T-helper 9 cell (primary cell): ENCODE data around the gene MAF.

Experiments used
- DNase-seq: peaks from one replicate; pipeline ENCODE4 v3.0.0-alpha.2; 2020

MAF gene

DNA sequence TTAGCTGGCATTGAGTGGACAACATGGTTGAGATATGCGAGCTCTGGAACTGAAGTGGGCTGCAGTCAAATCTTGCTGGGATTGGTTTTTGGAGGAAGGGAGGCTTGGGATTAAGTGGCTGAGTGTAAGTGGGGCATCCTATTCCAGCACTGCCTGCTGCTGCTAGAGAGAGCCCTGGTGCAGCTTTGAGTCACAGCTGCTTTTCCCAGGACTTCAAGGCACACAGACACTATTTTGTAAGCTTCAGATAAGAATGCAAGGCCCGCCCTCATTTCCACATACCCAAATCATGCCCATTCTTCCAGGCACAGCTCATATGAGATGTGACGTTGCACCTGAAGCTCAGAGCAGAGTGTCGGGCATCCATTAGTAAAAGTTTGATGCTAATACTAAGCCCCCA, 10.2 kb upstream of the MAF start:
- DNase-seq = no peak

DNA sequence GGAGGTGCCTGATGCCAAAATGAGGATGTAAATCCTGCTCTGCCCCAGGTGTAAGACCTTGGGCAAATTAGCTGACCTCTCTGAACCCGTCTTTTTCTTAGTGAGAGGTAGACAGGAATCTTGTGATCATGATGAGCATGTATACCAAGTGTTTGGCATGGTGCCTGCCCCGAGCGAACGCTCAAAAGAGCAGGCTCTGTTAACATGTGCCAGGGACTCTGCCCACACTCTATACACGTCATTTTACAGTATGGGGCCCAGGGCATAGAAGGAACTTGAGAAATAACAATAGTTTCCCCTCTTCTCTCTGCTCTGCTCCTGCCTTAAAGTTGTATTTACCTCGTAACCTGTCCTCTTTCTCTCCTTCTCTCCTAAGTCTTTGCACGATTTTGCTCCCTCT, 9.3 kb upstream of the MAF start:
- no peak for DNase-seq

DNA sequence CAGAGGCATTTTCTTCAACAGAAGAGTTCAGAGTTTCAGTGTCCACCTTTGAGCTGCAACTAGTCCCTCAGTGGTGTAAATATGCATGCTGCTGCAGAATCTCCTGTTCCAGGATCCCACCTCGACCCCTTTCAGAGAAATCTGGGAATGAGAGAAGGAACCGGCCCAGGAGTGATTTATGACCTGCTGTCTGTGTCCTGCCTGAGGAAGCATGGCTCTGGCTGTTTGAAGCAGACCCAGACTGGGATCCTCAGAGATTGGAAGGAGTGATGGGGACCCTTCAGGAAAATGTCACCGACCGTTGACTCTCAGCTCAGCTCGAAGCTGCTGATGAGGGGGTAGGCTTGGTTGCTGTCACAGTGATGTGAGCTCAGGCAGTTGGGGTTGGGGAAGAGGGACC, 8.4 kb upstream of the MAF start:
- DNase-seq = no peak

DNA sequence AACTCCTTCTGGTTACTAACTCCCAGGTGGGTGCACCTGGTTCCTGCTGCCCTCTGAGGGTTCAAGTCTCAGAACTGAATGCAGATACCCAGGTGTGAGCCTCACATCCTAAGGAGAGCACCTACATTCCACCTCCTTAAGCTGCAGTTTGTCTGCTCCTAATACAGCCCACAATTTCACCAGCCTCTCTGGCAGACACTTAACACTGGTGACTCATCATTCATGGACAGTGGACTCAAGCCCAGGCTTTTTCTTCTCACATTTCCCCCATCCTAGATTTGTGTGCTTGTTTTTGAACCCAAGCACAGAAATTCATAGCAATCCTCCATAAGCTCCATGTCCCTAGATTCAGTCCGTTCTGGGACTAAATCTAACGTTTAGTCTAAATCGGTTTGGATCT, 7.0 kb upstream of the MAF start:
- no peak for DNase-seq

DNA sequence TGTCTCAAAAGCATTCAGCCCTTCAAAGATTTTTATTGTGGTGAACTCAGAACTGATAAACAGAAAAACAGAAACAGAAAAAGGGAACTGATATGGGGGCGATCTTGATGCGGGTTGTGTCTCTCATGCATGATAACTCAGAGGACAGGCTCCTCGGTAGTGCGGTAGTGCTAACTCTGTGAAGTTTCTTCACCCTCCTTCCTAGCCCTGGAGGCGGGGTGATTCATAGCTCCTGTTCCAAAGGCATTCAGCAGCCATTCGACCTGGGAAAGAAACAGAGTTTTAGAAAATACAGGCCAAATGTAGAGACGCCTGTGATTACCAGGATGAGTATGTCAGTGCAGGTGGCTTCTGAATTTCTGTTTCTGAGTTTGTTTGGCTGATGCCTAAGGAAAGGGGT, 5.5 kb upstream of the MAF start:
- no peak for DNase-seq

DNA sequence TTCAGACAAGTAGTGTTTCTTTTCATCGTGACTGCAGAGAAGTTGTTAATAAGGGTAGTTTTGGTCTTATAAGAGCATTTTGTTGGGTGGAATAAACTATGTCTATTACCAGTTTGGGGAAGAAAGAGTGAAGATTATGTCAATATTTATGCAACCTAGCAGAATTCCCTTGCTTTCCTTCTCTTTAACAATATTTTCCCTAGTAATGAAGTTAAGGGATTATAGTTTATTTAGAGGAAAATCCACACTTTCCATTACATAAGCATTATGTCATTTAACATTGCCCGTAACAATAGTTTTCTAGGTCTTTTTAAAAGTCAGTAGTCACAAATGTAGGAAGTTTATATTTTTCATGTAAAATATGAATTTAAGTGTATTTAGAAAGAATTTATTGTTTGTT, 2.5 kb upstream of the MAF start:
- DNase-seq = no peak

DNA sequence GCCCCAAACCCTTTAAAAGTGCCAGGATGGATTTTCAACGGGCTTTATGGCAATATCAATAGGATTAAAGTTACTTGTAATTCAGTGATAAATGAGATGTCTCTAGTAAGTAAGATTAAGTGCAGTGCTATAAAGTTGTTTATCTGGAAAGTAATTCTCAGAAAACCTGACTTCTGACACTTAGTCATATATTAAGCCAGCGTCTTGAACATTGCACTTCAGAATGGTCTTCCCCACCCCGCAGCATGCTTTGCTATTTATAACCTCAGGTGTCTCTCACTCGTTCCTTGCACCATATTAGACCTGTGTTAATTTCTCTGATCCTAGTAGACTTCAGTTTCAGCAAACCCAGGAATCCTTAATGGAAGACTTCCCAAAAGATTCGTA, 2.1 kb upstream of the MAF start:
- no peak for DNase-seq

DNA sequence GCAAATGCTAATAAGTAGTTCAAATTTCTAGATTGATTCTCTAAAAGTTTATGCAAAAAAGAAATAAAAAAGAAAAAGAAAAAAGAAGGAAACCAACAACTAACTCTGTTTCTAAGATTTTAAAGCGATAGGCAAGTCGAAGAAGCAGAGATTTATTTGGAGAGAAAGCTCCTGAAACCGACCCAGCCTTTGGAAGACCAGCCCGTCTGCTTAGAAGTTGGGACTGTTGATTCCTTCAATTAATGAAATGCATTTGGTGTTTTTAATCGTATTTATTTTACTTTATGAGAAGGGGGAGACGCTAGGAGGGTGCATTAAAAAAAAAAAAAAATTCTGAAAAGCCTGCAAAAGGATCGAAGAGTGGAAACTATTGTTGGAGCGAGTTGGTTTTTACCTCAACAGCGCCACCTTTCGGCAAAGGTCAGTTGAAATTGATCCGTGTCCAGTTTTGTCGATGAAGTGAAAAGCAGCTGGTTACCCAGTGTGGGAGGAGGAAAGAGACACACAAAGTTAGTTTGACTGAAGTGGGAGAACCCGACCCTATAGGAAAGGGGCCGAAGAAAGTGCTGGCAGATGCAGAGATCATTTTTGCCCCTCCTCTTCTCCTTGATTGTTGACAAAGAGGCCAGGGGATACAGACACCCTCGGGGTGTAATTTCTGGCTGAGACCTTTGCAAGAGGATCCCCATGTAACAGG, 1.5 kb upstream of the MAF start:
- peak; percentile 94 for DNase-seq

DNA sequence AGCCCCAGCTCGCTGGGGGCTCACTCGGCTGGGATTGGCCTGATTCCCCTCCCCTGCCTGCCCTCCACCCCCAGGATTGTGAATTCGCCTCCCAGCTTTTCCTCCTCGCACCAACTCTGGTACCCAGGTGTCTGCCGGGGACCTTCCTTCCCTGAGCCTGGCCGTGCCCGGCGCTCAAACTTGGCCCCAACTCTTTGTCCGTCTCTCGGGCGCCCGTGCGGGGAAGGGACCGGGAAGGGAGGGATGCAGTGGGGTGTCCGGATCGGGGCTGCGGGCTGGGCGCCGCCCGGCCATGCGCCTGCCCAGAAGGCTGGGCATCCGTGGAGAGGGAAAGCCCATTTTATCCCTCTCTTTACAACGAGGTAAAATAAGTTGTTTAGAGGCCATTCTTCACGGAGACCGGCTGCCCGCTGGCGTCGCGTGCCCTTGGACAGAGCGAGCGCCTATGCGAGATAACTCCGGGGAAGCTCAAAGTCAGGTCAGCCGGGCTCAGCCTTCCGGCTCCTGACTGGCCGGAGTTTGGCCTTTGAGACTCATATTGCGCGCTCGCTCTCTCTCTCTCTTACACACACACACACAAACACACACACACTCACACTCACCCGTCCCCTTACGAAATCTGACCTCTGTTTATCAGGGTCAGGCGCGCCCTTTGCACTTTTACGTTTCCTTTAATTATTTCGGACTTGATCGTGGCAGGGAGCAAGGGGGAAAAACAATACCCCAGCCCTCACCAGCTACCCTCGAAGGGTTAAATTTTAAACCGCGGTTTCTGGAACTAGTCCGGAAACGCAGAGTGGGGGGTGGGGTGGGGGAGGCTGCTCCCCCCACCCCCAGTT, 774 bp upstream of the MAF start:
- DNase-seq = peak; percentile 29

DNA sequence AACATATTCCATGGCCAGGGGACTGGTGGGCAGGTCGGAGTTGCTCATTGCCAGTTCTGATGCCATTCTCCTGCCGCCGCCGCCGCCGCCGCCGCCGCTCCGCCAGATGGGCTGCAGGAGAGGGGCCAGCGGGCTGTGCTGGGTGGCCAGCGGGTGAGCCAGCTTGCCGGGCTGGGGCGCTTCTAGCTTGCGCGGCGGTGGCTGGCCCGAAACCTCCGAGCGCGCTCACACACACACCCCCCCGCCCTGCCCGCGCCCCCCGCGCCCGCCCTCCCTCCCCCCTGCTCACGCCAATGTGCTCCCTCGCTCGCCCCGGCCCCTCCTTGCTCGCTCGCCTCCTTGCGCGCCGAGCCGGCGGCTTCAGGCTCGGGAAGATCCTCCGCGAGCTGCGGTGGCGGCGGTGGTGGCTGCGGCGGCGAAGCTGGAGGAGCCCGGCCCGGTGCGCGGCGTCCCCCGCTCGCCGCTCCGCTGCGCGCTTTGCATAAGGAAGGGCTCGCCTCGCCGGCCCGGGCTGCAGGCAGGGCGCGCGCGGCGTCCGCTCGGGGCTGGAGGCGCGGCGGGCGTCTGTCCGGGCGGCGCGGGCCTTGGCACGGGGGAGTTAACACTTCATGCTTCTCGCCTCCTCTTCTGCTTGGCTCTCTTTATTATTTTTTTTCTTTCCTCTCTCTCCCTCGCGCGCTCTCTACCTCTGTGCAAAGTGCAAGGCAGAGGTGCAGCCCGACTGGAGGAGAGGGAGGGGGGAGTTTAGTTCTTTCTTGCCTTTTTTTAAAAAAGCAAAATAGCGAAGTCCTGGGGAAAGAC, 500 bp downstream of the MAF start:
- peak; percentile 51 for DNase-seq

DNA sequence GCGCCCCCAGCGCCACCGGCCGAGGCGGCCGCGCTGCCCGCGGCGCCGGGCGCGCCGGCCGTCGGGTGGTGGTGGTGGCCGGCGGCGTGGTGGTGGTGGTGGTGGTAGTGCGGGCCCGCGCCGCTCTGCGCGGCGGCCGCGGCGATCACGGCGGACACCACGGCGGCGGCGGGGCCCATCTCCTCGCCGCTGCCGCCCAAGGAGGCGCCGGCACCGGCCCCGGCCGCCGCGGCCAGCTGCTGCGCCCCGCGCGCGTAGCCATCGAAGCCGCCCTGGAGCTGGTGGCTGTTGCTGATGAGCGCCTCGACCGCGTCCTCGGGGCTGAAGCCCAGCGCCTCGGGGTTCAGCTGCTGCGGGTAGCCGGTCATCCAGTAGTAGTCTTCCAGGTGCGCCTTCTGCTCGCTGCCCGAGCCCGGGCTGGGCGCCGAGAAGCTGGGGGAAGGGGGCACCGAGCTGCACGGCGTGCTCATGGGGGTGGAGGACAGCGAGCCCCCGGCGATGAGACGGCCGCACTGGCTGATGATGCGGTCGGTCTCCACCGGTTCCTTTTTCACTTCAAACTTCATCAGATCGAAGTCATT, 1.2 kb downstream of the MAF start:
- peak; percentile 18 for DNase-seq

DNA sequence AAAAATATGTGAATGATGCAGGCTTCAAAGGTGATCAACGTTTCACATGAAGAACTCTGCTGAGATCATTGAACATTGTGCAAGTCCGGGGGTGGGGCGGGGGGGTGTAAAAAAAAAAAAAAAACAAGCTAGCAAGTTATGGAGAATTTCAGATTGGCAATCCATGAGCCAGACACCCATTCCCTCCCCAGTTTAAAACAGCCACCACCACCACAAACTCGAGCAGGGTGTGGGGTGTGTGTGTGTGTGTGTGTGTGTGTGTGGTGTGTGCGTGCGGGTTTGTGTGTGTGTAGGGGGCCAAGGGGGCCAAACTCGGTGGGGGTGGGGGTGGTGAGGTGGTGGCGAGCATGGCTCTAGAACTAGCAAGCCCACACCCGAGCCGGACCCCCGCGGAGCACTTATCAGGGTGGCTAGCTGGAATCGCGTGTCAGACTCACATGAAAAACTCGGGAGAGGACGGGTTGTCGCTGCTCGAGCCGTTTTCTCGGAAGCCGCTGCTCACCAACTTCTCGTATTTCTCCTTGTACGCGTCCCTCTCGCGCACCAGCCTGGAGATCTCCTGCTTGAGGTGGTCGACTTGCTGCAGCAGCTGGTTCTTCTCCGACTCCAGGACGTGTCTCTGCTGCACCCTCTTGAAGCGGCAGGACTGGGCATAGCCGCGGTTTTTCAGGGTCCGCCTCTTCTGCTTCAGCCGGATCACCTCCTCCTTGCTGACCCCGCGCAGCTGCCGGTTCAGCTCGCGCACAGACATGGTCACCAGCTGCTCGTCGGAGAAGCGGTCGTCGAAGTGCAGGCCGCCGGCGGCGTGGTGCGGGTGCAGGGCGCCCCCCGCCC, 2.0 kb downstream of the MAF start:
- DNase-seq = peak; percentile 17

DNA sequence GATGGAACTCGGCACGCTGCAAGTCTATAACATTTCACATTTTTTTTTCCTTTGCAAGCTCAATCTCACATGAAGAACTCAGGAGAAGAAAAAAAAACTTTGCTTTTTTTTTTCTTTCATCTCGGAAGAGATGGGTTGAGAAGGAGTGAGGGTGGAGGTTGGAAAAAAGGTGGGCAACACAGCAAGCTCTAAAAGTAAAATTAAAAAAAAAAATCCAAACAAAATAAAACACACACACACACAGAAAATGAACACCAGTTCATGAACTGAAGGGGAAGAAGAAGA, 2.5 kb downstream of the MAF start:
- no peak for DNase-seq

DNA sequence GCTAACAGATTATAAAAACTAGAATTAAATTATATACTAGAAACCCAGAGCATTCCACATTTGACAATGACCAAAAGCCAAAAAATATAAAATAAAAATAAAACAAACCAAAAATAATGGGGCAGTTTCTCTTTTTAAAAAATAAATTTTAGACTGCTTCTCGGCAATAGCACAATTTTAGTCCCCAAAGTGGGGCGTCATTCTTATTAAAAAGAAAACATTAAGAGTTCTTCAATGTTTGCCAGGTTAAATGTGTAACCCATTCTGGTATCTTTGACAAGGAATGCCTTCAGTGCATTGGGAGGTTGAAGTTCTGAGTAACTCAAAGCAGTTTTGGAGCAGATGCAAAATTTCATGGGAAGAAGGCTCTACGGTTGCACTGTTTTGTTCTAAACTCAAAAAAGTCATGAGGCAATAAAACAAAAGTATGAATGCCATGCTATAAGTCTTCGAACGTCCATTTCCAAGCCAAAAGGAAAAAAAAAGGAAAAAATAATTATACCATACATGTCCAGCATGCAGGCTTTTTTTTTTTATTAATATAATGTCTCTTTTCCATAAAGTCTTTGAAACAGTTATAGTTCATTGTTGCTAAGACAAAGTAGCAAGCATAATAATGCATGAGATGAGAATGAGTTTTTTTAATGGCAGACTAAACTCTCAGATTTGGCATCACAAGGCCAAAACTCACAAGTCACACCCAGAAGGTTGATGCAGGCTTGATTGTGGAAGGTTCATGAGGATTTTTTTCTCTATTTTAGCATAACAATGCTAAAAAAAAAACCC, 3.1 kb downstream of the MAF start:
- DNase-seq = no peak

DNA sequence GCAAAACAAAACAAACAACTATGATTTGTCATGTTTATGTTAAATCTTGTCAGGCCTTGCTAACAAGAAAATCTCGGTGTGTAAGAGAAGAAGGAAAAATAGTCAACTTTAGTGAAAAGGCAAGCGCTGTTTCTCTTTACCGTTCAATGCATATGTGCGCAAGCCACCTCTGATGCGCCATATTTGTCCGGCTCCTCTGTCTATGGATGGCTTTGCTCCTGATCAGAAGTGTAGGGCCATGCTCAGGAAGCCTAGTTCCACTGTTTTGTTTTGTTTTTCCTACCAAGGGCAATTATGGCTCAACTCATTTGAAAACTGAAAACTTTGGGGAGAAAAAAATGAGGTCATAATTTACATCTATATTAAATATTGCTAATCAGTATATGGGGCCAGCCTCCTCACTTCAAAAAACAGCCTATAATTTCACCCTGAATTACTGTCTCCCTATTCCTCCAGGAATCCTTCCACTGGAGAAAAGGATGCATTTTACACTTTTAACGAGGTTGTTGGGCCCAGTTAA, 4.5 kb downstream of the MAF start:
- no peak for DNase-seq

DNA sequence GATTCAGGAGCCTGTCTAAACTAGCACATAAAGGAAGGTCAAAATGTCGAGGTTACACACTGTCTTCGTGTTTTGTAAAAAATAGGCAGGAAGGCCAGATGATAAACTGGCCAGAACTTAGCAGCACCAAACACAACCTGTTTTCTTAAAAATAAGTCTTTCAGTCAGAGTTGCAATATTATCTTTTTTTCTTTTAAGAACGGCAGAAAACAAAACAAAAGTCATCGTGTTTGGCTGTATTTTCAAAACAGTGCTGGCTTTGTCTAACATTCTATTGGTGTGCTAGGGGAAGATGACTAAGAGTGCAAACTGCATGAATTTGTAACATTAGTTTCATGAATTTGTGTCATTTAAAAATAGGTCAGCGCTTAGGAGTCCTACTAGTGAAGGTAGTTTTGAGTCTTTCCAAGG, 5.3 kb downstream of the MAF start:
- no peak for DNase-seq

DNA sequence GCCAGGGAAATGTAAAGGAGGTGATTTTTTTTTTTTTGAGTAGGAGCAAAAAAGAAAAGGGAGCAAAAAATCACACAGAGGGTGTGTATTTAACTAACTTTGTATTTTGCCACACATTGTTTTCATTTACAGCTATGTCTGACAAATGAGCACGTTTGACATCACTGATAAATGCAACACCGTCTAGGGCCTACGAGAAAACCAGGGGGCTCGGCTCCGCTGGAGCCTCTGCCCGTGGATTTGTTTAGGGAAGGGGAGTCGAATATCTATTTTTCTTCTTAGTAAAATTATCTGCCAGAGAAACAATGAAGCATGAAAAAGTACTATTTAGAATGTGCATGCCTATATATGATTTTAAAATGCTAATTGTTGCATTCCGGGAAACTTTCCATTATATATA, 6.8 kb downstream of the MAF start:
- DNase-seq = no peak

DNA sequence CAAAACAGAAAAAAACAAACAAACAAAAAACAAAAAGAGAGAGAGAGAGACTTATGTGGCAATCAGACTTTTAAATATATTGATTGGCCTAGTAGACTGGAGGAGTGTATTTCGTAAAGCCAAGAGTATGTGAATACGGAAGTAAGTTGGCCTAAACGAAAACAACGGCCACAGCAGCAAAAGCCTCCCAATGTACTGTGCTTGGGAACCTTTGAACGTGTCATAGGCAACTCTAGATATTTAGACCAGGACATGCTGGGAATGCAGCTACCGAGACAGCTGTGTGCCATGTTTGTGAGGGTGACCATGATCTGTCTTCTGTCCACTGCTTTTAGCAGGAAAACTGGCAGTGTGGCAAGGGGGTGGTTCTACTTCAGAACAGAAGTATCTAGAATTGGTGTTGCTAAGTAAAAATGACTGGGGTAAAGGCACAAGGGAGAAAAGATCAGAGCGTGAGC, 7.4 kb downstream of the MAF start:
- DNase-seq = no peak

DNA sequence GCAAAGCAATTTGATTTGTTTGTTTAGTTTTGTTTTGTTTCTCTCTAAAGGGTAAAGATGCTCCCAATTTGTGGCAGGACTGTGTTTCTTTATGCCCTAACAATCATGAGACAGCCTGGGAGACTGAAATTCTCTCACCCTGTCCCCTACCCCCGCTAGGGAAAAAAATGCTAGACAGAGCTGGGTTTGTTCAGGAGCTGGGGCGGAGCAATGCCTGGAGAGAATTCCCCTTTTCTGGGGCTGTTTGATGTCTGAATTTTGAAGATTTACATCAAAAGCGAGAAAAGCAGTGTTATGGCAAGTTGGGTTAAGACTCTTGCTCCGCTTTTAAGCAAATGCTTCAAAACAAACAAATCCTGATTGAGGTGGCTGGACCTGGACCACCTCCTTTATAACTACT, 8.4 kb downstream of the MAF start:
- no peak for DNase-seq

DNA sequence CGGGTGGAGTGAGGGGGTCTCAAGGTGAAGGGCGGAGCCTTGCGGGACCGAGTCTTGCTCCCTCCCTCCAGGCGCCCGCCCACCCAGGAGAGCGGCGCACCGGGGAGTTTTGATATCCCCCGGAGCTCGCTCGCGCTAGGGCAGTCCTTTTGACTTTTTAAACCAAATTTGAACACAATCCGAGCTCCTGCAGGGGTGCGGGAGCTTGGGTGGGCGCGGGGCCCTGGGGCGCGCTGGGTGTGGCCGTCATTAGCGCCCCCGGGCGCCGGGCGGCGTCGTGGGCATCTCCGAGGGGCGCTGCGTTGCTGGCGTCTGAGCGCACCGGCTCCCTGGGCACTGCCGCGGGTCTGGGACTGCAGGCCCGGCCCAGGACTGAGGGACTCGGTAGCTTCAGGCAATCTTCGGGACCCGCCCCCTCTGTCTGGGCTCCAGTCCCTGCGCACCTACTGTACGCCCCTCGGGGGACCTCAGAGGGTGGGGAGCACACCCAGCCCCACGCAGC, 10.9 kb downstream of the MAF start:
- no peak for DNase-seq

DNA sequence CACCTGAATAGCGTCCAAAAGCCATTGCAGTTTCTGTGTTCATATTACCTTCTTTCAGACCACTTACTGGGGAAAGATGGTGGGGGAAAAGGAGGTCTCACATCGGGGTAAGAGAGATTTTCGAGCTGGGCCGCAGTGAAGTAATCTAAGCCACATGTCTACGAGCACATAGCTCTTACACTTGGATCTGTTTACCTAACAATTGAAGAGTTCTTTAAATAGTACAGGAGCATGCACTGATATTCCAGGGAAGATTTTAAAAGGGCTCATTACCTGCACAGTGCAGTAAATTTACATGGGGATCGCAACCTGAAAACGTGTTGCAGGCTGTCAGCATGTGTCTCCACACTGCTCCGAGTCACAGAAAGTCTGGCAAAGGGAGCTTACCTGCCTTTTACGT, 12.6 kb downstream of the MAF start:
- no peak for DNase-seq
